Measurements from ENCODE around the gene STRBP. TPM values are rescaled to one million over a fixed set of nuclear protein-coding genes. Genes with fewer than 3 reads are reported as not detected.

Gene STRBP
- total and polyA plus RNA-seq, 2 of the 8 experiments (the other 6 are each of a cell fraction or from before 2014, with no cell fraction given): 29.7 to 105 TPM

DNA sequence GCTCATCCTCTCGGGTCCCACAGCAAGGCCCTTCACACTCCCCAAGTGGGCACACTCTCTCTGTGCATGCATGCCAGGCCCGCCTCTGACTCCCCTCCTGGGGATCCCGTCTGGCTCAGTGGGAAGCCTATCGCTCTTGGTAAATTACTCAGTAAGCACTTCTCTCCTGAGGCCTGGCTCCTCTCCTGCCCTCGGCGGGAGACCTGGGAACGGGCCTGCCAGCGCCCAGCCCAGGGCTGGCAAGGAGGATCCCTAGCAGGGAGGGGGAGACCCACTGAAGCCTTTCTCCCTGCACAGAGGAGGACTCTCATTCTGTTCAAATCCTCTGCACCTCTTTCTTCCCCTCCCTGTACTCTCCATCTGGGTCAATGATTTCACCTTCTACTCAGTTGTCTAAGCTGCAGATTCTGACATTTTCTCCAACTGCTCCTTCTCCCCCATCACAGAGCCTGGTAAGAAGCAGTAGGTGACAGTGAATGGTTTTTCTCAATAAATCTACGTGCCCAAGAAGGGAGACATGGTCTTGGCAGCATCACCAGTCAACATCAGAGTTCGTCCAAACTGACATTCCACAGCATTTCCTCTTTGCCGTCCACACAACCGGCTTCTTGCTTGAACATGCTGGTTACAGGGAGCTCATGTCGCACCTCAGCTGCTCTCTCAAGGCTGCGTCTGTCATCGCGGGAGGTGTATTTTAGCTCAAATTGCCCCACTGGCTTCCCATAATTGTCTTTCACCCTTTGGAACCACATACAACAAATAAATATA, 153.1 kb downstream of the STRBP start (continued):
- TF ChIP-seq, protein P1, sequence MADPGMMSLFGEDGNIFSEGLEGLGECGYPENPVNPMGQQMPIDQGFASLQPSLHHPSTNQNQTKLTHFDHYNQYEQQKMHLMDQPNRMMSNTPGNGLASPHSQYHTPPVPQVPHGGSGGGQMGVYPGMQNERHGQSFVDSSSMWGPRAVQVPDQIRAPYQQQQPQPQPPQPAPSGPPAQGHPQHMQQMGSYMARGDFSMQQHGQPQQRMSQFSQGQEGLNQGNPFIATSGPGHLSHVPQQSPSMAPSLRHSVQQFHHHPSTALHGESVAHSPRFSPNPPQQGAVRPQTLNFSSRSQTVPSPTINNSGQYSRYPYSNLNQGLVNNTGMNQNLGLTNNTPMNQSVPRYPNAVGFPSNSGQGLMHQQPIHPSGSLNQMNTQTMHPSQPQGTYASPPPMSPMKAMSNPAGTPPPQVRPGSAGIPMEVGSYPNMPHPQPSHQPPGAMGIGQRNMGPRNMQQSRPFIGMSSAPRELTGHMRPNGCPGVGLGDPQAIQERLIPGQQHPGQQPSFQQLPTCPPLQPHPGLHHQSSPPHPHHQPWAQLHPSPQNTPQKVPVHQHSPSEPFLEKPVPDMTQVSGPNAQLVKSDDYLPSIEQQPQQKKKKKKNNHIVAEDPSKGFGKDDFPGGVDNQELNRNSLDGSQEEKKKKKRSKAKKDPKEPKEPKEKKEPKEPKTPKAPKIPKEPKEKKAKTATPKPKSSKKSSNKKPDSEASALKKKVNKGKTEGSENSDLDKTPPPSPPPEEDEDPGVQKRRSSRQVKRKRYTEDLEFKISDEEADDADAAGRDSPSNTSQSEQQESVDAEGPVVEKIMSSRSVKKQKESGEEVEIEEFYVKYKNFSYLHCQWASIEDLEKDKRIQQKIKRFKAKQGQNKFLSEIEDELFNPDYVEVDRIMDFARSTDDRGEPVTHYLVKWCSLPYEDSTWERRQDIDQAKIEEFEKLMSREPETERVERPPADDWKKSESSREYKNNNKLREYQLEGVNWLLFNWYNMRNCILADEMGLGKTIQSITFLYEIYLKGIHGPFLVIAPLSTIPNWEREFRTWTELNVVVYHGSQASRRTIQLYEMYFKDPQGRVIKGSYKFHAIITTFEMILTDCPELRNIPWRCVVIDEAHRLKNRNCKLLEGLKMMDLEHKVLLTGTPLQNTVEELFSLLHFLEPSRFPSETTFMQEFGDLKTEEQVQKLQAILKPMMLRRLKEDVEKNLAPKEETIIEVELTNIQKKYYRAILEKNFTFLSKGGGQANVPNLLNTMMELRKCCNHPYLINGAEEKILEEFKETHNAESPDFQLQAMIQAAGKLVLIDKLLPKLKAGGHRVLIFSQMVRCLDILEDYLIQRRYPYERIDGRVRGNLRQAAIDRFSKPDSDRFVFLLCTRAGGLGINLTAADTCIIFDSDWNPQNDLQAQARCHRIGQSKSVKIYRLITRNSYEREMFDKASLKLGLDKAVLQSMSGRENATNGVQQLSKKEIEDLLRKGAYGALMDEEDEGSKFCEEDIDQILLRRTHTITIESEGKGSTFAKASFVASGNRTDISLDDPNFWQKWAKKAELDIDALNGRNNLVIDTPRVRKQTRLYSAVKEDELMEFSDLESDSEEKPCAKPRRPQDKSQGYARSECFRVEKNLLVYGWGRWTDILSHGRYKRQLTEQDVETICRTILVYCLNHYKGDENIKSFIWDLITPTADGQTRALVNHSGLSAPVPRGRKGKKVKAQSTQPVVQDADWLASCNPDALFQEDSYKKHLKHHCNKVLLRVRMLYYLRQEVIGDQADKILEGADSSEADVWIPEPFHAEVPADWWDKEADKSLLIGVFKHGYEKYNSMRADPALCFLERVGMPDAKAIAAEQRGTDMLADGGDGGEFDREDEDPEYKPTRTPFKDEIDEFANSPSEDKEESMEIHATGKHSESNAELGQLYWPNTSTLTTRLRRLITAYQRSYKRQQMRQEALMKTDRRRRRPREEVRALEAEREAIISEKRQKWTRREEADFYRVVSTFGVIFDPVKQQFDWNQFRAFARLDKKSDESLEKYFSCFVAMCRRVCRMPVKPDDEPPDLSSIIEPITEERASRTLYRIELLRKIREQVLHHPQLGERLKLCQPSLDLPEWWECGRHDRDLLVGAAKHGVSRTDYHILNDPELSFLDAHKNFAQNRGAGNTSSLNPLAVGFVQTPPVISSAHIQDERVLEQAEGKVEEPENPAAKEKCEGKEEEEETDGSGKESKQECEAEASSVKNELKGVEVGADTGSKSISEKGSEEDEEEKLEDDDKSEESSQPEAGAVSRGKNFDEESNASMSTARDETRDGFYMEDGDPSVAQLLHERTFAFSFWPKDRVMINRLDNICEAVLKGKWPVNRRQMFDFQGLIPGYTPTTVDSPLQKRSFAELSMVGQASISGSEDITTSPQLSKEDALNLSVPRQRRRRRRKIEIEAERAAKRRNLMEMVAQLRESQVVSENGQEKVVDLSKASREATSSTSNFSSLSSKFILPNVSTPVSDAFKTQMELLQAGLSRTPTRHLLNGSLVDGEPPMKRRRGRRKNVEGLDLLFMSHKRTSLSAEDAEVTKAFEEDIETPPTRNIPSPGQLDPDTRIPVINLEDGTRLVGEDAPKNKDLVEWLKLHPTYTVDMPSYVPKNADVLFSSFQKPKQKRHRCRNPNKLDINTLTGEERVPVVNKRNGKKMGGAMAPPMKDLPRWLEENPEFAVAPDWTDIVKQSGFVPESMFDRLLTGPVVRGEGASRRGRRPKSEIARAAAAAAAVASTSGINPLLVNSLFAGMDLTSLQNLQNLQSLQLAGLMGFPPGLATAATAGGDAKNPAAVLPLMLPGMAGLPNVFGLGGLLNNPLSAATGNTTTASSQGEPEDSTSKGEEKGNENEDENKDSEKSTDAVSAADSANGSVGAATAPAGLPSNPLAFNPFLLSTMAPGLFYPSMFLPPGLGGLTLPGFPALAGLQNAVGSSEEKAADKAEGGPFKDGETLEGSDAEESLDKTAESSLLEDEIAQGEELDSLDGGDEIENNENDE (IDR thresholded peaks at IDR 0.05; ENCODE audit: insufficient replicate concordance, low read length): no peak
- 0 out of 2 replicates have a peak, but pooled peaks have one; percentile 6 for TF ChIP-seq POLR2AphosphoS5 (IDR thresholded peaks at IDR 0.05; ENCODE audit: low read depth, low read length)

All from H1 (cell line).